Activated T-cell treated with anti-CD3 and anti-CD28 coated beads, Interleukin-2, amount 50 U/mL, for 1 hour (primary cell): ENCODE data around the gene FXYD6.
"Not testable (repeated sequence)": the region's sequence is repeated elsewhere in the genome, so short reads cannot be mapped to it uniquely, and the experiment has no call there.

Experiments used
- DNase-seq: peaks from one replicate; pipeline ENCODE4 v3.0.0-alpha.2; 2020

Gene FXYD6

DNA sequence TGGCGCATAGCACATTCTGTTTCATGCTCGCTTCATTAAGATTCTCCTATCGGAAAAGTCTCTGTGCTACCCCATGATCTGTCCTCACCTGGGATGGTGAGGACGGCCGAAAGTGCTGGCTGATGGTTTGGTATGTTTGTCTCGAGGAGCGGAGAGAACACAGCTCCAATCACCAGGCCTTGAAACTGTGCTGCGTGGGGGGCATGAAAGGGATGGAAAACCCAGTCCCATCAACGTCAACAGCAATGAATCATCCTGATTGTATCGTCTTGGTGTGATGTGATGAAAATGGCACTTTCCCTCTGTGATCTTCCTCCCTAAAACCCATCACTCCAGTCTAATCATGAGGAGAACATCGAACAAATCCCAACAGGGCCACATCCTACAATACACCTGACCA lies 8.4 kb downstream of the FXYD6 start:
- no peak for DNase-seq

DNA sequence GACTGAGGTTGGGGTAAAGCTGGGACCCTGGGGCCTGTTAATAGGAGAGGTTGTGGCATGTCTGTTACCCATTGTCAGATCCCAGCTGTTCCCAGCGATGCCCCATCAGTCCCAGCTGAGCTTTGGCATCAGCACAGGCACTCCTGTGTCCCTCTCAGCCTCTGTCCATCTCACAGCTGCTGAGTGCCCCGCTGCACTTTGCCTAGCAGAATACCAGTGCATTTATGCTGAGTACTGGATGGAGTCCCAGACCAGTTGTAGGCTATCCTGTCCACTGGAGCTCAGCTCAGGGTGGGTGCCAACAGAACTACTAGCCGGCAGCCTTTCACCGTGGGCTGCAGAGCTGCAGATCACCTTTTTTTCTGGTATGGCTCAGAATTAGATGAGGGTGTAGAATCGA lies 9.9 kb downstream of the FXYD6 start:
- DNase-seq: no peak

DNA sequence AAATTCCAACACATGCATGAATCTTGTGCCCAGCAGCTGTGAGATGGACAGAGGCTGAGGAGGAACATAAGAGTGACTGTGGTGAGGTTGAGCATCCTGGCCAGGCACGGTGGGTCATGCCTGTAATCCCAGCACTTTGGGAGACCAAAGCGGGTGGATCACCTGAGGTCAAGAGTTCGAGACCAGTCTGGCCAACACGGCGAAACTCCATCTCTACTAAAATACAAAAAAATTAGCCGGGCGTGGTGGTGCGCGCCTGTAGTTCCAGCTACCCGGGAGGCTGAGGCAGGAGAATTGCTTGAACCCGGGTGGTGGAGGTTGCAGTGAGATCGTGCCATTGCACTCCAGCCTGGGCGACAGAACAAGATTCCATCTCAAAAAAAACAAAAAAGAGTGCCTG lies 10.9 kb downstream of the FXYD6 start:
- not testable (repeated sequence) for DNase-seq

- DNase-seq: no peak
These were observed 13.1 kb downstream of the FXYD6 start for GRCh38 chr11:117863383-117863782.

DNA sequence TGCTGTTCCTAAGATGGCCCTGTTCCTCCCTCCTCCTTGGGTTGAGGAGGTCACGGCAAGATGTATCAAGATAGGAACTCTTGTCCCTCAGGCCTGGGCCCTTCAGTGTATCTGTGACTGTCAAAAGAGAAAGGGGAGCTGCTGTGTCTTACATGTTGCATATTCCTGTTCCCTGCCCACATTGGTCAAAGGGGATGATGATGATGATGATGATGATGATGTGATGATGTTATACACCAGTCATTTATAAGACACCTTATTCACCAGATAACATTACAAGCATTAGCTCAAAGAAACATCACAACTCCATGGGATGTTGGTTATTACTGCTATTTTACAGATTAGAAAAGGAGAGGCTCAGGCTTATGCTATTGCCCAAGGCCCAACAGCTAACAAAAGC lies 13.7 kb downstream of the FXYD6 start:
- no peak for DNase-seq

DNA sequence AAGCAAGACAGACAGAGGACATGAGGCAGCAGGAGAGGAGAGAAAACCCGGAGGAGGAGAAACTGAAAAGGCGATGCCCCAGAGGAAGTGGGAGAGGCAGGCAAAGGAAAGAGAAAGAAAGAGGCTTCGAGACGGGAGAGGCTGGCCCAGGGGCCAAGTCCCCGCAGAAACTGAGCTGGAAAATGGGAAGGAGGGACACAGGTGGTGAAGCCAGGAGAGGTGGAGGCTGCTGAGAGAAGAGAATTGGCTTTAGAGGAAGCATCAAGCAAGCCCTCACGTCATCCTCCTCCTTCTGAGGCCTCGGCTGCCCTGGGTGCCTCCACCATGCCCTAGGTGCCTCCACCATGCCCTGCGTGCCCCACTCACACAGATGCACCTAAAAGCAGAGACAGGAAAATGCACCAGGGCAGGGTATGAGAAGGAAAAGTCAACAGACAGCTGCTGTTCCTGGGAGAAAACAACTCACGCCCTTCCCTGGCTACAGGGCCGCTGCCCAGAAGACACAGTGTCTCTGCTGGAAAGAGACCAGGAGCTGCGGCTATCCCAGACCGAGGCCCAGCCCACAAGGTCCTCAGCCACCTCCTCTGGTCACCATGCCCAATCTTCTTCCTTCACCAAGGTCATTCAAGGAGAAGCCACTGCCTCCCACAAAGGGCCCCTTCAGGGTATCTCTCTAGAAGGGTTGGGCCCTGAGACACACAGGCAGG lies 14.3 kb downstream of the FXYD6 start:
- no peak for DNase-seq

DNA sequence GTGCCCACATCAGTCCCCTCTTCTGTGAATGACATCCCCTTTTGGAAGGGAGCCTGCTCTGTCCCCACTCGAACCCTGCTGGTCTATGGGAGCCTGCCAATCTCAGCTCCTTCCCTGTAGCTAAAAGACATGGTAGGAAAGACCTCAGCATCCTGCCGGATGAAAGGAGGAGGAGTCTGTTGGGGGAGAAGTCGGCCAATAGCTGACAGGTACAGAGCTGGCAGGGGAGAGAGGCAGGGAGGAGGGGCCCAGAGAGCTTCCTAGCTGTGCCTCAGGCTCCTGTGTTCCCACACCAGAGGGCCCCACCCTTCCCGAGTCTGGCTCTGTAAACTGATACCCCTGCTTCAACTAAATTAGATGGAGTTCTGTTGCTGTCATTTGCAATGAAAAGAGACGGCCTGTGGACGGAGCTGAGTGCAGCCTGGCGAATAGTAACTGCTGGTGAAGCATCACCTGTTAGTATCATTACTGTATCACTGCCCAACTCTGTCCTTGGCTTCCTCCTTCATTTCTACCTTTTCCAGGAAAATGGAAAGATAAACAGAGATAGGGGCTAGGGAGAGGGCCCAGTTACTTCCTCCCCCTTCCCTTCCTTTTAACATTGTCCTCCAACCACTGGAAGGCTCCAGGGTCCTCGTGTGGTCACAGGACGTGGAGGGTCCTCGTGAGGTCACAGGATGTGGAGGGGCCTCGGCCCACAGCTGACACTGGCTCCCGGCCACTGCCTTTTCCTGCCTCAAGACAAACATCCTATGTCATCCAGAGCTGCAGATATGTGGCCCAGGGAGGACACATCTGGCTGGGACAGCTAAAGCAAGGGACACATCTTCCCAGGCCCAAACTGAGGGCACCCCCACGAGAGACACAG lies 15.1 kb downstream of the FXYD6 start:
- DNase-seq: no peak

DNA sequence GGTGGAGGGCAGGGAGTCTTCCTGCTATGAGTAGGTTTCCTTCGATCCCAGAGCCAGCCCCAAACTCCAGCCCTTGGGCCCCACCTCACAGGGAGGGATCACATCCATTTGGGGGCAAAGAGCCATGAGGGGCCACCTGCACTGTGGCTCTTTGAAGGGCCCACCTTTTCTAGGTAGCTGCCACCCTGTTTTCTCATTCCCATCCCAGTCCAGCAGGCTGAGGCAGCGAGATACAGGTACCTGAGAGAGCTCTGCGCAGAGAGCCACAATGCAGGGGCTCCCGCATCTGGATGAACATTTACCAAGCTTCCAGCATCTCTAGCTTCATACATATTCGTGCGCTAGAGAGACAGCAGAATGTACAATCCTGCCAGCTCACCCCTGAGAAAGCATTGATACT lies 16.3 kb downstream of the FXYD6 start:
- DNase-seq: no peak

- DNase-seq: no peak
These were observed 16.9 kb downstream of the FXYD6 start for GRCh38 chr11:117859488-117860112.

GRCh38 chr11:117859061-117859460 lies 17.4 kb downstream of the FXYD6 start:
- no peak for DNase-seq

DNA sequence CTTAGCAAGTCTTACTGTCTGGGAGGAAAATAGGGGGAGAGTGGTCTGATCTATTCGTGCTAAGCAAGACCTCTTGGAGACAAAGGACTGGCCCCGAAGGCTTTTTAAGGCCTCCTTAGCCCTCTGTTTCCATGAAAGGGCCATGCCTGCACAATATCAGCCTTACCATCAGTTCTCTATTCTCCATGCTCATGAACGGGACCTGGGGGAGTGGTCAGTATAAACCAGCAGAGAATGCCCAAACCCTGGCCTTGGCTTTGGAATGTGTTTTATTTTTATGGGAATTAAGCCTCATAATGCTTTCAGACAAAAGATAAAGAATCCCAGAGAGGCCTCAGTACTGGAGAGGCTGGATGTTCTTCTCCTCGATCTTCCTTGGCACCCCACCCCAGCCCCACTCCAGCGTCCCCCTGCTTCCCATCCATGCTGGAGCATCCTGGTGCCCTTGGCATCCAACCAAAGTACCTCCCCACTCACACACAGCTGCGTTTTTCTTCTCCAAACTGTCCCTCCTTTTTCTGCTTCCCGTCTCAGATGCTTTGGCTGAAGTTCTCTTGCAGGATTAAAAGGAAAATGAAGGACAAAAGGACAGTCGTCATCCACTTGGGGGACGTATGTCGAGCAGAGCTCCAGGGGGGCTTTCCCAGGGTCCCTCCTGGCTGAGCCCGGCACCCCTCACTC lies 18.6 kb downstream of the FXYD6 start:
- DNase-seq: no peak

DNA sequence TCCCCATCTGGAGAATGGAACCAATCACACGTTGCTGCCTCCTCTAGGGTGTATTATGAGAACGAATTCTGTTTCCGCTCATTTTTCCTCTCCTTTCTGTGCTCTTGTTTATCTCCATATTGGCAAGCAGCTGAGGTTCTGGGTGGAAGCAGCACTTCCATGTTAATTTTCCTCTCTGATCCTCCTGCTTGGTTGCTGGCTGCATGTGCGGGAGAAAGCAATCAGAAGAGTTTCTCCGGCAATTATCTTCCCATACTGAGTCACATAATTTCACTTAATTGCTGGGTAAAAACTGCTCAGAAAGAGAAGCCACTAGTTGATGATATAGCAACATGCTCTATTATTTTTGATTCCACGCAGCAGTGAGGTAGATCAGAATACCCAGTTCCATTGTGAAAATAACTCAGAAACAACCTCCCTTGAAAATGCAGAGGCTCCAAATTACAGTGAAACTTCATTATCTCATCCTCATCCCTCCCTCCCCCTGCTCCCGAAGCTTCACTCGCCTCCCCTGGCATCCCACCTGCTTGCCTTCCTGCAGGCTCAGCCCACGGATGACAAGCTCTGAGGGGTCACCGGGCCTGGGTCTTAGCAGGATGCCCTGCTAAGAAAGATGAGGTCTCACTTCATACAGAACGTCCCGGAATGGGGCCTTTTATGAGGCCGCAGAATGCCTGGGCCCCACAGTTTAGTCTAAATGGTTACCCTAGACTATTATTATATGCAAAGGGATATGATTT lies 20.4 kb downstream of the FXYD6 start:
- DNase-seq: no peak

- DNase-seq: no peak
These were observed 21.1 kb downstream of the FXYD6 start for GRCh38 chr11:117855186-117855845.

DNA sequence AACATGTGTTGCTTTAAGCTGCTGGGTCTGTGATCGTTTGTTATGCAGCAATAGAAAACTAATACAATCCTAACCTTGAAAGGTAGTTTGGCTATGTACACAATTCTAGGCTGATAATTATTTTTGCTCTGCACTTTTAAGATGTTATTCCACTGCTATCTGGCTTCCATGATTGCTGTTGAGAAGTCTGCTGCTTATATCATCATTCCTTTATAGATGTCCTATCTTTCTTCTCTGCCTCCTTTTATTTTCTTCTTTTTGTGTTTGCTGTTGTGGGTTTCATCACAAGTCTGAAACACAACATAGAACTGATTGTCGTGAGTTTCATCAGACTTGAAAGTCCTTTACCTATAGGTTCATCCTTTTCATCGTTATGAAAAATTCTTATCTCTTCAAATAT lies 24.1 kb downstream of the FXYD6 start:
- DNase-seq: no peak

- no peak for DNase-seq
These were observed 24.6 kb downstream of the FXYD6 start for GRCh38 chr11:117851852-117852251.

GRCh38 chr11:117851106-117851505 lies 25.4 kb downstream of the FXYD6 start:
- DNase-seq: no peak

DNA sequence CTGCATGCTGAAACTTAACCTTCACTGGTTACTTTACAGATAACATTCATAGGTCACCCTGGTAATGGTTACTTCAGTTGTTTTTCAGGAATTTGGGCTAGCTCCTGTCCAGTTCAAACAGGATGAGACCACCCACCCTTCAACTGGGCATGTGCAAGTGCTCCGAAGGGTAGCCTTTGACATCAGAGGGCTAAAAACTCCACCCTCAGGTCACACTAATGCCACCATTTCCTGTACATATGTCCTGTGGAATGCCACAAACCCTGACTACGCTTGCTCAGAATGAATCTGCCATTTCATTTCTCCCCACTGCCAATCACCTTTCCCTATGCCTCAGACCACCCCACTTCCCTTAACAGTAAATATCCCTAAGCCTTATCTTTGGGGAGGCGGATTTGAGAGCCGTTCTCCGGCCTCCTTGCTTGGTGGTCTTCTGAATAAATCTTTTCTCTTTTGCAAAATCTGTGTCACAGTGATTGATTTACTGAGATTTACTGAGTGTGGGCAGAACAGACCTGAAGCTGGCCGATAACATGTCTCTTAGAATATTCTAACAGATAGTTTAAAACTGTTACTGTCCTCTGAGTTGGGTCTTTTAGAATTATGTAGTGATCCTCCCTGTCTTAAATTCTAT lies 26.6 kb downstream of the FXYD6 start:
- no peak for DNase-seq

DNA sequence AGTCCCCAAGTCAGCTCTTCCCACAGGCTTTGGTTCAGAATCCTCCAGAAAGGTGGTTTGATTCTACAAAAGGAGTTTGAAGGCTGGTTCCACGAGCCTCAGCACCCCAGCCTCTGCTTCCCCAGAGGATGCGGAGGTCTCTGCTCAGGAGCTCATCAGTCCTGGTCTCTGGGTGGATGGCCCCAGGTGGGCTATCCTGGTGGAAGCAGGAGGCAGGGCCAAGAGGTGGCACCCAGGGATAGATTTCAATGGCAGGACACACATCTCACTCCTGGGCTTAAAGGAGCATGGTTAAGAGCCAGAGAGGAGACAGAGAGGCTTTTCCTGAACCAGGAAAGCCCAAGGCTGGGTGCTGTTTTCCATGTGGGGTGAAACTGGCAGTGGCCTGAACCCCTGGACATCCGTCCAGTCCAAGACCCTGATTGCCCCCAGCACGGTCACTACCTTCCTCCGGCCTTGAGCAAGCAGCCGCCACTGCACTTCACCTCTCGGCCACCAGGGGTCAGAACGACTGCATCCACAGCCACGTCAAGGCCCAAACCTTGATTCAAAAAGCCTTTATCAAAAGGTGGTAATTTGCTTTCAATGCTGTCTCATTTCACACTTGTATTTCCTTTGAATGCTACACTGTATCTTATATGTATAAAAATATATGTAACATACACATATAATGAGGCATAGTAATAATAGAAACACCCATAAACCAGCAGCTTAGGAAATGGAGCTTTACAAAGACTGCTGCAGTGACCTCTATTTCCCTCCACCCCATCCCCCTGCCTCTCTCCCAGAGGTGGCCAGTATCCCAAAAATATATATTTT lies 32.6 kb downstream of the FXYD6 start:
- DNase-seq: peak; percentile 87

DNA sequence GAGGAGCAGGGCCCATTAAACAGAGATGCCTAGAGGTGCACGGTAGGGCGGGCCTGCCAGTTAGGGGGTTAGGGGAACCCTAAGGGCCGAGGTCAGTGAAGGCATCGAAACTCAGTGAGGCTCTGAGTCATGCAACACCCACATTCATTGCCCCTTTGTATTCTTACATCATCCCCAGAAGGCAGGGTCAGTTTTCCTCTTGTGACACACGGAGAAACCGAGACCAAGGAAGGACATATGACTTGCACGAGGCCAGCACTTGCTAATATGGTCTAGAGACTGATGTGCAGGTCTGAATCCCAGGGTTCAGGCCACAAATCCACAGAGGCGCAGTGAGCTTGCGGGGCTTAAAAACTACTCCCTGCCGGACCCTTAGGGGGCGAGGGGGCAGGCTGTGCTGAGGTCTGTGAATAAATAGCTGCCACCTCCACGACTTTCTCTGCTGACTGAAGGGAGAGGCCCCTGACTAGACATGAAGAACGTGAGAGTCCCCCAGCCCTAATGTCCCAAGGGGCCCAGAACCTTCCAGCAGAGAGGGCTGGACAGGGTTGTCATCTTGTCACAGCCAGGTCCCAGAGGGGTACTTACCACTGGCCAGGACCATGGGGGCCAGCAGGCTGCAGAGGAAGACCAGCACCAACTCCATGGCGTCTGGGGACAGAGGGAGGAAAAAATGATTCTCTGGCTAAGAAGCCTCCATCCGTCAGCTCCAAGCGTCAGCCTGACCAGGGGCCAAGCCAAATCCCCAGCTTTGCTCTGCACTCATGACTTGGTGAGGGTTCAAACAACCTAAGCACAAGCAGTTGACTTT lies 34.1 kb downstream of the FXYD6 start:
- DNase-seq: no peak

GRCh38 chr11:117841551-117842031 lies 34.9 kb downstream of the FXYD6 start:
- DNase-seq: no peak
